Measurements from ENCODE around the gene ASTN2. TPM values are rescaled to one million over a fixed set of nuclear protein-coding genes. Genes with fewer than 3 reads are reported as not detected.

The ASTN2 gene
- total RNA-seq, 1 donor from 2014 or later = 2.8 TPM

DNA sequence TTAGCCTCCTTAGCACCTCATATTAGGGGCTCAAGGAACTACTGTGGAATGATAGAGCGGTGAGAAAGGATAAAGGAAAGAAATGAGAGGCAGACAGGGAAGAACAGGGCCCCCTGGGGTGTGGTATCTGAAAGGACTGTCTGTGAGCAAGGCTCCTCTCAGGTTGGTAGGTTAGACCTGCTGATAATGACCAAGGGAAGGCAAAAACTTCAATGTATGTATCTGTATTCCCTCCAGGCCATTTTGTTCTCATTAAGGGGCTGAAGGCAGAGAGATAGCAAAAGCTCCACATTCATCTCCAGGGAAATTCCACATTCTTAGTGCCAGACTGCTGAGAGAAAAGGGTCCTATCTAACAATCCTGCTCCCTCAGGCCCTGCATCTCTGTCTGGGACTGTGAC lies 699.1 kb downstream of the ASTN2 start:
- H3K4me1 Mint-ChIP-seq = no peaks in the 10 kb centered on the region
- H3K9me3 Mint-ChIP-seq = no peaks in the 10 kb centered on the region

DNA sequence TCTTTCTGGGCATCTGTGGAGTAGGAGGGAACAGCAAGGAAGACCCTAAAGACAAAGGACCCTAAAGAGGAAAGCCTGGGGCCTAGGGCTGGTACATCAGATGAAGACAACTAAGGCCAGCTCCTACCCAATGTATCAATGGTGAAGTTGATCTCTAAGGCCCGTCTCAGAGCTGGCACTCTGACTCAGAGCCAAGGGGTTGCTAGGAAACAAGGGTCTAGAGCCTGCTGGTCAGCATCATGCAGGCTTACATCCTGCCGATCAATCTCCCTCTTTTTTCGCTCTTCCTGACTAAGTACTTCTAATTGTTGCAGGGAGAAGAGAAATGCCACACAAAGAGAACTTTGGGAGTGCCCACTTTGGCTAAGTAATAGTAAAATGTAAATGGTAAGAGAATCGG lies 701.6 kb downstream of the ASTN2 start:
- Mint-ChIP-seq H3K27ac (no peak overlapping the region), H3K9me3 (no peaks in the 10 kb centered on the region), H3K36me3 (ENCODE audit: low read depth) (no peaks in the 10 kb centered on the region), H3K4me3 (no peak overlapping the region), H3K4me1 (no peaks in the 10 kb centered on the region), H3K27me3 (no peaks in the 10 kb centered on the region)
- intact Hi-C loops (cut with micrococcal nuclease) = no loop called here
- DNase-seq = no peak

More for the DNA sequence above, 699.1 kb downstream of the ASTN2 start:
- Mint-ChIP-seq H3K36me3 (ENCODE audit: low read depth) (no peaks in the 10 kb centered on the region), H3K4me3 (no peak overlapping the region), H3K27me3 (no peaks in the 10 kb centered on the region), H3K27ac (no peak overlapping the region)
- no peak for DNase-seq
- intact Hi-C loops (cut with micrococcal nuclease) = no loop called here

DNA sequence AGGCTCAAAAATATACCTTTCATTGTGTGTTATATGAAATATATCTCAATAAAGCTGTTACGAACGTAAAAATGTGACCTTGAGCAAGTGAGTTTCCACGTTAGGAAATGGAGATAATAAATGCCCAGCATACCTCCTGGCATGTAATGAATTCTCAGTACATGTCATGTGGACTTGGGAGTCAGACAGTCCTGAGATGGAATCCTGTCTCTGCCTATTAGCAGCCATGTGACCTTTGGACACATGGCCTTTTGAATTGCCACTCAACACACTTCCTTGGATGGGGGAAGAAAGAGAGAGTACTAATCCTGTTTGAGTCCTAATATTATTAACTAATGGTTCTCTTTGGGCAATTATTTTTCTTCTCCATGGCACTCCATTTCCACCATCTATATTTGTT lies 702.1 kb downstream of the ASTN2 start:
- Mint-ChIP-seq H3K36me3 (ENCODE audit: low read depth) (no peaks in the 10 kb centered on the region), H3K27me3 (no peaks in the 10 kb centered on the region), H3K4me3 (no peak overlapping the region), H3K4me1 (no peaks in the 10 kb centered on the region), H3K9me3 (no peaks in the 10 kb centered on the region), H3K27ac (no peak overlapping the region)
- DNase-seq = no peak
- intact Hi-C loops (cut with micrococcal nuclease) = no loop called here

DNA sequence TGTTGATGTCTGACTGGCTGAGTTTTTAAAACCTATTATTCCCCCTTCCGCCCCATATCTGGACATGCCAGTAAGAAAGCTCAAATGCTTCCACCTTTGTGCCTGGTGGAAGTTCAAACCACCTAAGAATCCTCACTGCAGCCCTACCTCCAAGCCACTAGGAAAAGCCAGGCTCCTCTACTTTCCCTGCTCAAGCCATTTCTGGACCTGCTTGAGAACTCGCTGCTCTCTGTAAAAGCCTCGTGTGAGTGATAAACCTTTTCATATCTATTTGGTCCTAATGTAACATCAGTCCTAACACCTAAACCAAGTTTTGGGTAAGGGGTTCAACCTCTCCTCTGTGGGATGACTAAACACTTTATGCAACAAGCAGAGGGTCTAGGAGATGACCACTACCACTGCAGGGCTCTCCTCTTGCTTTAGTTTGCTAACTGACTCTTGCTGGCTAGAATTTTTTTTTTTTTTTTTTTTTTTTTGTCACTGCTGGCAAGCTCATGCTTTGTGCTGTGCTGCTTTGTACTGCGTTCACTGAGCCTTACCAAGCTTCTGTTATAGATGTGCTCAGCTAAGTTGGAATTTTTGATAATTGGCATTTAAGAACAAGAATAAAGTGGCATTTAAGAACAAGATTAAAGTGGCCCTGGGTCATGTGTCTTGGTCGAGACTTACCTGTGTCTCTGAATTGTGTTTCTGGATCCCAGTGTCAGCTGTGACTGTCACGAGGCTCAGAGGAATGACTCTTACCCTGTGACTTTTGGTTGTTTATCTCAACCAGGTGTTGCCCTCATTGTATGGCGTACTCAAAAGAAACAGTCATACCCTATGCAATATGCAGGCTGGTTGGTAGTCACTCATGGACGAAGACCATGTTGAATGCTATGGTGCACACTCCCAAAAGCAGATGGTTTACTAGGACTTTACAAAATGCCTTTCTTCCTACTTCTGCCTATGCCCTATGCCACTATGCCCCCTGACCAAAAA lies 708.3 kb downstream of the ASTN2 start:
- H3K36me3 Mint-ChIP-seq (ENCODE audit: low read depth) = peaks cover 7% of the 10 kb centered on the region

DNA sequence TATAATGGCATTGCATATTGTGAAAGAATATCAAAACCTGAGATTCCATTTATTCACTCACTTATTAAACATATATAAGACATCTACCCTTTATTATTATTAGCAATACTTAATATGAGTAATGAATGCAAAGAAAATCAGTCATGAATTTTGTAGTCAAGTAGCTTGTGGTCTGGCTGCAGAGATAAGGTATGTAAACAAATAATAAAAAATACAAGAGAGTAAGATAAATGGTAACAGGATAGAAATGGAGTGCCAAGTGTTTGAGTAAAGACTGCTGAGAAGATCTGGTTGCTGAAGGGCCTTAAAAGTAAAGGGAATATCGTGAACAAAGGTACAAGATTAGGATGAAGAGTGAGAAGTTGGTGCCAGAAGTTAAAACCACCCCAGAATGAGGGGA lies 709.3 kb downstream of the ASTN2 start:
- no peak for DNase-seq
- Mint-ChIP-seq H3K27me3 (no peaks in the 10 kb centered on the region), H3K4me3 (no peak overlapping the region), H3K9me3 (no peaks in the 10 kb centered on the region), H3K4me1 (peaks cover 15% of the 10 kb centered on the region), H3K36me3 (ENCODE audit: low read depth) (peaks cover 16% of the 10 kb centered on the region), H3K27ac (no peak overlapping the region)
- intact Hi-C loops (cut with micrococcal nuclease) = no loop called here

More for the DNA sequence above, 708.3 kb downstream of the ASTN2 start:
- no peaks in the 10 kb centered on the region for H3K9me3 Mint-ChIP-seq
- peaks cover 5% of the 10 kb centered on the region for H3K4me1 Mint-ChIP-seq
- H3K4me3 Mint-ChIP-seq = no peak overlapping the region
- no peak overlapping the region for H3K27ac Mint-ChIP-seq
- DNase-seq = no peak
- no peaks in the 10 kb centered on the region for H3K27me3 Mint-ChIP-seq
- intact Hi-C loops (cut with micrococcal nuclease) = no loop called here

DNA sequence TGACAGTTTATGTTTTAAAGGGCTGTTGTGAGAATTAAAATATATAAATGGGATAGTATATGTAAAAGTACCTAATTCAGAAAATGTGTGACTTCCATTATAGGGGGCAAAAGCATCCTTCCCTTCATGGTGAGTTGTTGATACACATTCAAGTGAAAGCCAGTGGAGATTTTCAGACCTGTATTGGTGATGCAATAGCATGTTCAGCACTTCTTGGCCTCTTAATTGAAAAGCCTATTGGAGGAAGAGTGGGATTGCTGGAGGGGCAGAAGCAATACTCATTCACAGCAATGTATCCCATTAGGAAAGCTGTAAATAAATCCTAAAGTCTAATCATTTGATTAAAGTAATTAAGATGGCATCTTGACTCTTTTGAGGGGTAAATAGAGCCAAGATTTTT lies 710.4 kb downstream of the ASTN2 start:
- H3K27me3 Mint-ChIP-seq = no peaks in the 10 kb centered on the region
- peaks cover 27% of the 10 kb centered on the region for H3K36me3 Mint-ChIP-seq (ENCODE audit: low read depth)
- intact Hi-C loops (cut with micrococcal nuclease) = no loop called here
- no peak overlapping the region for H3K27ac Mint-ChIP-seq
- peaks cover 4% of the 10 kb centered on the region for H3K9me3 Mint-ChIP-seq
- no peak for DNase-seq
- H3K4me1 Mint-ChIP-seq = peaks cover 15% of the 10 kb centered on the region
- no peak overlapping the region for H3K4me3 Mint-ChIP-seq

DNA sequence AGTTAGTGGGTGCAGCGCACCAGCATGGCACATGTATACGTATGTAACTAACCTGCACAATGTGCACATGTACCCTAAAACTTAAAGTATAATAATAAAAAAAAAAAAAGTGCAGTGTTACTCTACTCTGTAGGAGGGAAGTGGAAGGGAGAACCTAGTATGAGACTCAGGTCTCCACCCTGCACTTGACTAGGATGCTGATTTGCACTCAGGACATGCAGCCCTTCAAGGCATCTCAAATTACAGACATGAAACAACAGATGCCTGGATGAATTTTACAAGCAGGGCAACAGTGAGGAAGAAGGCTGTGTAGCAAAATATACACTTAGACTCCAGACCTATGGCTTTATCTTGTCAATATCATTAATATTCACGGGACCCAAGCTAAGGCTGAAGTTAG lies 711.2 kb downstream of the ASTN2 start:
- intact Hi-C loops (cut with micrococcal nuclease) = no loop called here
- H3K9me3 Mint-ChIP-seq = peaks cover 4% of the 10 kb centered on the region
- H3K36me3 Mint-ChIP-seq (ENCODE audit: low read depth) = peaks cover 35% of the 10 kb centered on the region
- peaks cover 15% of the 10 kb centered on the region for H3K4me1 Mint-ChIP-seq
- no peaks in the 10 kb centered on the region for H3K27me3 Mint-ChIP-seq
- no peak for DNase-seq
- H3K4me3 Mint-ChIP-seq = no peak overlapping the region
- H3K27ac Mint-ChIP-seq = no peak overlapping the region

DNA sequence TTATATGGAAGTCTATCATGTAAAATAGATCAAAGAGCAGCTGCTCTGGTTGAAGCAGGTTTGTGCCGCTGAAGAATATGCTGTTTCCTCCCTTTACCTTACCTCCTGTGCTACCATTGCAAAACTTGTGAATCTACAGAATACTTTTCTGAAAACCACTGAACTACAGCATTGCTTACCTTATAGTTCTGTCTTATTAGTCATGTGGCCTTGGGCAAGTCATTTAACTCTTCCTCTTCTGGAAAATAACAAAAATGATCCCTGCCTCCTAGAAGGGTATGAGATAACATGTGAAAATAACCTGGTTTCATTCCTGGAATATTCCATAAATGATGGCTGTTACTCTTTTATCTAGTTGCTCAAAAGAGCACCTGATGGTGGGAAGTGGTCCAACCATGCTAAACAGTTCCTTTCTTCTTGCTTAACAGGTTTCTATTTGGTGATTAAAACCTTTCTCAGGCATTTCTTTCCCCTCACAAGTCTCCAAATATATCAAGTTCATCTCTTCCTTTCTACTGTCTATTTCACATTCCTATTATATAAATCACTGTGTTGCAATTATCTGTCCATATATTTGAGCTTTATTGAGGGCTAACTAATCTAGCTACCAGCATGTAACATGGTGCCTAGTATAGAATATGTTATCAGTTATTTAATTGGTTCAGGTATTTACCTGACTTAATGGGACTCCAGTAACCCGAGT lies 712.8 kb downstream of the ASTN2 start:
- intact Hi-C loops (cut with micrococcal nuclease) = no loop called here
- peak overlapping the region; percentile 8 for H3K4me3 Mint-ChIP-seq

DNA sequence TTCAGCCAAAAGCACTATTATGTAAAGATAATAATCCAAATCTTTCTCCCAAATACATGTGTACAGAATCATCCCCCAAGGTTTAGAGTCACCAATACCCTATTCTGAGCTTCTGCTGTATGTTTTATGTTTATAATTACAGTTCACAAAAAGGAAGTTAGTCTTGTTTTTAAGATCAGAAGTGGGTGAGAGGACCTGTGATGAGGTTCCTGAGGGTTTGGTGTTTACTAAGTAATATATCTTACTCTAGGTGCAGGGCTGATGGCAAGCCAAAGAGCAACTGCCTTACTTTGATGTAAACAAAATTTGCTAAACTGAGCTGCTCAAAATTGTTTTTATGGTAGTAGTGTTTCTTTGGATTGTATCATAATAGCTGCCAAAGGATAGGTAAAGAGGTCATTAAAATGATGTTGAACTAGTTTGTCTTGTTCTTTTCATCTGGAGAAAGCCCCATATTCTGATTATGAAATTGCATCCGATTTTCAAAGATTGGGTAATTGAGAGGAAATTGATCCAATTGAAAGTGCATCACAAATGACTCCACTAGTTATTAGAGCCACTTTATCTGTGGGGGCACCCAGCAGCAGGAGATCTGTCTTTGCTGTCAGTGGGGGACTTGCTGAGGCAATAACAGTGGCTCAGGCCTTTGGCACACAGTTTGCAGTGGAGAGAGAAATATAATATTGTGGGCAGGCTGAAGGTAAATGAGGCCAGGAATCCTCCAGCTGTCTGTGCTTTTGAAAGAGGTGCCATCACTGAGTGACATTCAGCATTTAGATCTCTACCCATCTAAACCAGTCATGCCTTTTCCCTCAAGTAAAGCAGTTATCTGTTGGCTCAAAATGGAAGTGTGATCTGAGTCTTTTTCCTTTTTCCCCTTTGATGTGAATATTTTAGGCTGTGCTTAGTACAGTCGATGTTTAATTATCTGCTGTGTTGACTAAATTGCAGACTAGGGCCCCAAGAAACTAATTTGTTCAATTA lies 713.7 kb downstream of the ASTN2 start:
- intact Hi-C loops (cut with micrococcal nuclease) = no loop called here
- DNase-seq = no peak
- Mint-ChIP-seq H3K4me3 (peak overlapping the region; percentile 8), H3K4me1 (peaks cover 17% of the 10 kb centered on the region), H3K27ac (peak overlapping the region; percentile 55), H3K27me3 (no peaks in the 10 kb centered on the region), H3K36me3 (ENCODE audit: low read depth) (peaks cover 47% of the 10 kb centered on the region), H3K9me3 (peaks cover 4% of the 10 kb centered on the region)

More for the DNA sequence above, 712.8 kb downstream of the ASTN2 start:
- H3K4me1 Mint-ChIP-seq = peaks cover 15% of the 10 kb centered on the region
- peaks cover 47% of the 10 kb centered on the region for H3K36me3 Mint-ChIP-seq (ENCODE audit: low read depth)
- no peaks in the 10 kb centered on the region for H3K27me3 Mint-ChIP-seq
- H3K27ac Mint-ChIP-seq = peak overlapping the region; percentile 52
- H3K9me3 Mint-ChIP-seq = peaks cover 4% of the 10 kb centered on the region
- no peak for DNase-seq

DNA sequence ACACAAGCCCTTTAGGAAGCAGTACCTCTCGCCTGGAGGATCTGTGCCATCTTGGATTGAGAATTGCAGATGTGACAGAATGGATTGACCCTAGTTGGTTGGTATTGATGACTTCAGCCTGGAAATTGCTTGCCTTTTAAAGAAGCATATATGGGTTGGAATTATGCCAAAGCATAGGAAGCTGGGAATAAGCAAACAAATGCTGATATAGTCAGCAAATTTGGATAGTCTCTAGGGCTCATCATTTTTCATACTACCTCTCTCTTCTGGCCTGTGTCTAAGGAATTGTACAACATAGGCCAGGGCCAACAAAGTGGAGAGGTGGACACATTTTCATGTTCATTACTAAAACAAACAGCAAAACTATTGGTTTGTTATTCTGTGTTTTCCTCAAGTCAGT lies 714.6 kb downstream of the ASTN2 start:
- Mint-ChIP-seq H3K9me3 (peaks cover 4% of the 10 kb centered on the region), H3K4me3 (no peak overlapping the region), H3K27ac (no peak overlapping the region), H3K36me3 (ENCODE audit: low read depth) (peaks cover 47% of the 10 kb centered on the region), H3K4me1 (peaks cover 17% of the 10 kb centered on the region), H3K27me3 (no peaks in the 10 kb centered on the region)
- intact Hi-C loops (cut with micrococcal nuclease) = no loop called here
- DNase-seq = no peak

DNA sequence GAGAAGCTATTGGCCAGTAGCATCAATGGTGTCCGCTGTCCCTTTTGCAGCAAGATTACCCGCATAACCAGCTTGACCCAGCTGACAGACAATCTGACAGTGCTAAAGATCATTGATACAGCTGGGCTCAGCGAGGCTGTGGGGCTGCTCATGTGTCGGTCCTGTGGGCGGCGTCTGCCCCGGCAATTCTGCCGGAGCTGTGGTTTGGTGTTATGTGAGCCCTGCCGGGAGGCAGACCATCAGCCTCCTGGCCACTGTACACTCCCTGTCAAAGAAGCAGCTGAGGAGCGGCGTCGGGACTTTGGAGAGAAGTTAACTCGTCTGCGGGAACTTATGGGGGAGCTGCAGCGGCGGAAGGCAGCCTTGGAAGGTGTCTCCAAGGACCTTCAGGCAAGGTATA lies 717.0 kb downstream of the ASTN2 start:
- Mint-ChIP-seq H3K4me3 (no peak overlapping the region), H3K27ac (no peak overlapping the region), H3K4me1 (peaks cover 21% of the 10 kb centered on the region), H3K36me3 (ENCODE audit: low read depth) (peaks cover 45% of the 10 kb centered on the region), H3K27me3 (no peaks in the 10 kb centered on the region), H3K9me3 (peaks cover 4% of the 10 kb centered on the region)
- no peak for DNase-seq
- intact Hi-C loops (cut with micrococcal nuclease) = no loop called here

DNA sequence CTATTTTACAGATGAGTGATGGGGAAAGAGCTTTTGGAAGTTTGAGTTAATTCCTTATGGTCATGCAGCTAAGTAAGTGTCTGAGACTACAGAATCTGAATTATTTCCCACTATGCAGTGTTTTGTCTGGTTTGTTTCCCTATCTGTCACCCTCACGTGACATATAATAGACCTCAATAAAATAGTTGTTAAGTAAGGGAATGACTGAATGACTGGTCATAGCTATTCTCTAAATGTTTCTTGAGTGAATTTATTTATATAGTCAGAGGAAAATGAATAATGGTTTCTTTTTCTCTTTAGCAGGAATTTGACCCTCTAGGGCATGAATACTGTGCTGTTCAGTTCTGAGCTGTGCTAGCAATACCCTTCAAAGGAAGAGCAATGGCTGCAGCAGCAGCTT lies 717.5 kb downstream of the ASTN2 start:
- Mint-ChIP-seq H3K4me3 (no peak overlapping the region), H3K4me1 (peaks cover 24% of the 10 kb centered on the region), H3K27ac (no peak overlapping the region), H3K27me3 (no peaks in the 10 kb centered on the region), H3K9me3 (peaks cover 4% of the 10 kb centered on the region), H3K36me3 (ENCODE audit: low read depth) (peaks cover 45% of the 10 kb centered on the region)
- intact Hi-C loops (cut with micrococcal nuclease) = no loop called here
- no peak for DNase-seq

DNA sequence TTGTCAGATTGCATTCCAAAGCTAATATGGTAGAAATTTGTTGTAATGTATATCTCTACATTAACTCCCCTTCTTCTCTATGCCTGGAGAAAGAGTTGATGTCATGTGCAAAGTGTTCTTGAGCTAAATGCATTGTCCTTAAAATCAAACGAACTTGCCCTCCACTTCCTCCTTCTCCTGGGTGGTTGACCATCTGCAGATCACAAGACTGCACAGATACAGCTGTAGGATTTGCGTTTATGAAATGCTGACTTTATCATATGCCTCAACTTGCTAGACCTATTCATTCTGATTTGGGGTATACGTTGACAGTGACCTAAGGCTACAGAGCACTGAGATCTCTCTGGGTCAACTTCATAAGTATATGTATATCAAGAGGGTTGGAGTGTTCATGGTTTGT lies 719.4 kb downstream of the ASTN2 start:
- Mint-ChIP-seq H3K27me3 (no peaks in the 10 kb centered on the region), H3K4me1 (peaks cover 16% of the 10 kb centered on the region), H3K27ac (no peak overlapping the region), H3K9me3 (peaks cover 4% of the 10 kb centered on the region), H3K4me3 (no peak overlapping the region), H3K36me3 (ENCODE audit: low read depth) (peaks cover 30% of the 10 kb centered on the region)
- intact Hi-C loops (cut with micrococcal nuclease) = no loop called here
- no peak for DNase-seq
